Measurements from ENCODE around the gene FBXW7.

Gene FBXW7

GRCh38 chr4:152480901-152481300 is 55.0 kb downstream of the FBXW7 start:
- H3K9ac ChIP-seq (ENCODE audit: low read depth in 1 of 2, low read length in 2 of 2): no peak overlapping the region
- no peaks in the 10 kb centered on the region for H3K9me3 ChIP-seq (ENCODE audit: control insufficient read depth in 2 of 2, low read length in 2 of 2)
- H3K36me3 ChIP-seq (ENCODE audit: control insufficient read depth in 2 of 2, insufficient read depth in 2 of 2, low read length in 2 of 2): no peaks in the 10 kb centered on the region
- no peaks in the 10 kb centered on the region for H3K27me3 ChIP-seq (ENCODE audit: control insufficient read depth in 2 of 2, insufficient read depth in 2 of 2, low read length in 2 of 2)
- no peaks in the 10 kb centered on the region for H3K4me1 ChIP-seq (ENCODE audit: control insufficient read depth in 2 of 2, insufficient read depth in 2 of 2, low read length in 2 of 2)
- no peak overlapping the region for H3K4me3 ChIP-seq (ENCODE audit: low read length in 2 of 2)
- no peak overlapping the region for H3K27ac ChIP-seq (ENCODE audit: low read depth in 2 of 2, low read length in 2 of 2)

- H3K4me3 ChIP-seq (ENCODE audit: low read length in 2 of 2): no peak overlapping the region
- H3K36me3 ChIP-seq (ENCODE audit: control insufficient read depth in 2 of 2, insufficient read depth in 2 of 2, low read length in 2 of 2): no peaks in the 10 kb centered on the region
Measured at GRCh38 chr4:152480326-152480725, 55.6 kb downstream of the FBXW7 start.

DNA sequence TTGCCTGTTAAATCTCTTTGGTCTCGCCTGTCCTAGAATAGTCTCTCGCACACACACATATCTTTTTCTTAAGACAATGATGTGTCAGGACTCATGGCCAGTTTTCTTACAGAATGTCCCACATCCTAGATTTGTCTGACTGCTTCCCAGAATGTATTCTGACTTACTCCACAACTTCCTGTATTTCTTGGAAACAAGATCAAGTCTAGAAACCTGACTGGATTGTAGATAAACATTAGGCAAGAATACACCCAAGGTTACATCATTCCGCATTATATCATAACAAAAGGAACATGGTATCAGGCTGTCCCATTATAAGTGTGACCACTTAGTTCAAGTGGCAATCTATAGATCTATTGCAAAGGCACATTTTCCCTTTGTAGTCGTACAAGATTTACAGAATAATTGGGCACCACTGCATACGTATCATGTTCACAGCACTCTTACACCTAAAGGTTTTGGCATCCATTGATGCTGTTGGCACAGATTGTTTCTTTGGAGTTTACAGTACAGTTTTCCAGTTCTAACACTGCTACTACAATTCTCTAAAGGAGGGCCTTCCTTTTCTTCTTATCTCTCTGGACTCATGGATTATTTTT is 56.4 kb downstream of the FBXW7 start:
- no peaks in the 10 kb centered on the region for H3K4me1 ChIP-seq (ENCODE audit: control insufficient read depth in 2 of 2, insufficient read depth in 2 of 2, low read length in 2 of 2)
- no peaks in the 10 kb centered on the region for H3K27me3 ChIP-seq (ENCODE audit: control insufficient read depth in 2 of 2, insufficient read depth in 2 of 2, low read length in 2 of 2)
- H3K9me3 ChIP-seq (ENCODE audit: control insufficient read depth in 2 of 2, low read length in 2 of 2): no peaks in the 10 kb centered on the region
- no peak overlapping the region for H3K4me3 ChIP-seq (ENCODE audit: low read length in 2 of 2)
- H3K36me3 ChIP-seq (ENCODE audit: control insufficient read depth in 2 of 2, insufficient read depth in 2 of 2, low read length in 2 of 2): no peaks in the 10 kb centered on the region
- H3K9ac ChIP-seq (ENCODE audit: low read depth in 1 of 2, low read length in 2 of 2): no peak overlapping the region
- H3K27ac ChIP-seq (ENCODE audit: low read depth in 2 of 2, low read length in 2 of 2): no peak overlapping the region

More at GRCh38 chr4:152480326-152480725, 55.6 kb downstream of the FBXW7 start:
- Histone ChIP-seq H3K9ac (ENCODE audit: low read depth in 1 of 2, low read length in 2 of 2) (no peak overlapping the region), H3K27ac (ENCODE audit: low read depth in 2 of 2, low read length in 2 of 2) (no peak overlapping the region), H3K9me3 (ENCODE audit: control insufficient read depth in 2 of 2, low read length in 2 of 2) (no peaks in the 10 kb centered on the region), H3K27me3 (ENCODE audit: control insufficient read depth in 2 of 2, insufficient read depth in 2 of 2, low read length in 2 of 2) (no peaks in the 10 kb centered on the region), H3K4me1 (ENCODE audit: control insufficient read depth in 2 of 2, insufficient read depth in 2 of 2, low read length in 2 of 2) (no peaks in the 10 kb centered on the region)

DNA sequence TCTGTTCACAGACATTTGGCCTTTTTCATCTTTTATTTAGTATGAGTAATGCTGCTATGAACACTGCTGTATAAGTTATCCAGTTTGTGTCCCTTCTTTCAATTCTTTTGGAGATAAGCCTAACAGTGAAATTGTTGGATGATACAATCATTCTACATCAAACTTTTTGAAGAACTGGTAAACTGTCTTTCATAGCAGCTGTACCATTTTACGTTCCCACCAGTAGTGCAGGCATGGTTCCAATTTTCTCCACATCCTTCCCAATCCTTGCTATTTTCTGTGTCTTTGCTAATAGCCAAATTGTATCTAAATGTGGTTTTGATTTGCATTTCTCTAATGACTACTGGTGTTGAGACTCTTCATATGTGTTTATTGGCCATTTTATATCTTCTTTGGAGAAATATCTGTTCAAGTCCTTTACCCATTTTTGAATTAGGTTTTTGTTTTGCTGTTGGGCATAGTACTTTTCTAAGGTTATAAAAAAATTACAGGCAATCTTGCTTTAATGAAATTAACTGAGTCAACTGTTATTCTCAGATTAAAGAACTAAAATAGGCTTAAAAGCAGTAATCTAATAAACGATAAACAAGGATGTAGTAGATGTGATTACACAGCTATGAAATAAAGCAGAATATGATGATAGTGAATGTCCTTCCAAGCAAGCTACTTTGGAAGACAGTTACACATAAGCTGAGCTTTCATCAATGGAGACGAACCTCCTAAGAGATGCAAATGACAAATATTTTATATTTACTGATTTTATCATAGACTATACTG is 57.2 kb downstream of the FBXW7 start:
- Histone ChIP-seq H3K9ac (ENCODE audit: low read depth in 1 of 2, low read length in 2 of 2) (no peak overlapping the region), H3K4me1 (ENCODE audit: control insufficient read depth in 2 of 2, insufficient read depth in 2 of 2, low read length in 2 of 2) (no peaks in the 10 kb centered on the region)

GRCh38 chr4:152476796-152477195 is 59.1 kb downstream of the FBXW7 start:
- H3K4me3 ChIP-seq (ENCODE audit: low read length in 2 of 2): no peak overlapping the region
- H3K9ac ChIP-seq (ENCODE audit: low read depth in 1 of 2, low read length in 2 of 2): no peak overlapping the region
- no peaks in the 10 kb centered on the region for H3K4me1 ChIP-seq (ENCODE audit: control insufficient read depth in 2 of 2, insufficient read depth in 2 of 2, low read length in 2 of 2)
- no peaks in the 10 kb centered on the region for H3K9me3 ChIP-seq (ENCODE audit: control insufficient read depth in 2 of 2, low read length in 2 of 2)
- no peak overlapping the region for H3K27ac ChIP-seq (ENCODE audit: low read depth in 2 of 2, low read length in 2 of 2)
- no peaks in the 10 kb centered on the region for H3K36me3 ChIP-seq (ENCODE audit: control insufficient read depth in 2 of 2, insufficient read depth in 2 of 2, low read length in 2 of 2)
- H3K27me3 ChIP-seq (ENCODE audit: control insufficient read depth in 2 of 2, insufficient read depth in 2 of 2, low read length in 2 of 2): no peaks in the 10 kb centered on the region

More for the DNA sequence above, 57.2 kb downstream of the FBXW7 start:
- Histone ChIP-seq H3K9me3 (ENCODE audit: control insufficient read depth in 2 of 2, low read length in 2 of 2) (no peaks in the 10 kb centered on the region), H3K4me3 (ENCODE audit: low read length in 2 of 2) (no peak overlapping the region), H3K36me3 (ENCODE audit: control insufficient read depth in 2 of 2, insufficient read depth in 2 of 2, low read length in 2 of 2) (no peaks in the 10 kb centered on the region), H3K27ac (ENCODE audit: low read depth in 2 of 2, low read length in 2 of 2) (no peak overlapping the region), H3K27me3 (ENCODE audit: control insufficient read depth in 2 of 2, insufficient read depth in 2 of 2, low read length in 2 of 2) (no peaks in the 10 kb centered on the region)

- Histone ChIP-seq H3K27me3 (ENCODE audit: control insufficient read depth in 2 of 2, insufficient read depth in 2 of 2, low read length in 2 of 2) (no peaks in the 10 kb centered on the region), H3K36me3 (ENCODE audit: control insufficient read depth in 2 of 2, insufficient read depth in 2 of 2, low read length in 2 of 2) (no peaks in the 10 kb centered on the region), H3K4me1 (ENCODE audit: control insufficient read depth in 2 of 2, insufficient read depth in 2 of 2, low read length in 2 of 2) (no peaks in the 10 kb centered on the region), H3K27ac (ENCODE audit: low read depth in 2 of 2, low read length in 2 of 2) (no peak overlapping the region), H3K9ac (ENCODE audit: low read depth in 1 of 2, low read length in 2 of 2) (no peak overlapping the region), H3K4me3 (ENCODE audit: low read length in 2 of 2) (no peak overlapping the region), H3K9me3 (ENCODE audit: control insufficient read depth in 2 of 2, low read length in 2 of 2) (no peaks in the 10 kb centered on the region)
Measured at GRCh38 chr4:152471251-152471792, 64.6 kb downstream of the FBXW7 start.

GRCh38 chr4:152468408-152468807 is 67.5 kb downstream of the FBXW7 start:
- Histone ChIP-seq H3K4me1 (ENCODE audit: control insufficient read depth in 2 of 2, insufficient read depth in 2 of 2, low read length in 2 of 2) (no peaks in the 10 kb centered on the region), H3K9ac (ENCODE audit: low read depth in 1 of 2, low read length in 2 of 2) (no peak overlapping the region), H3K4me3 (ENCODE audit: low read length in 2 of 2) (no peak overlapping the region), H3K9me3 (ENCODE audit: control insufficient read depth in 2 of 2, low read length in 2 of 2) (no peaks in the 10 kb centered on the region), H3K36me3 (ENCODE audit: control insufficient read depth in 2 of 2, insufficient read depth in 2 of 2, low read length in 2 of 2) (no peaks in the 10 kb centered on the region), H3K27ac (ENCODE audit: low read depth in 2 of 2, low read length in 2 of 2) (no peak overlapping the region), H3K27me3 (ENCODE audit: control insufficient read depth in 2 of 2, insufficient read depth in 2 of 2, low read length in 2 of 2) (no peaks in the 10 kb centered on the region)

DNA sequence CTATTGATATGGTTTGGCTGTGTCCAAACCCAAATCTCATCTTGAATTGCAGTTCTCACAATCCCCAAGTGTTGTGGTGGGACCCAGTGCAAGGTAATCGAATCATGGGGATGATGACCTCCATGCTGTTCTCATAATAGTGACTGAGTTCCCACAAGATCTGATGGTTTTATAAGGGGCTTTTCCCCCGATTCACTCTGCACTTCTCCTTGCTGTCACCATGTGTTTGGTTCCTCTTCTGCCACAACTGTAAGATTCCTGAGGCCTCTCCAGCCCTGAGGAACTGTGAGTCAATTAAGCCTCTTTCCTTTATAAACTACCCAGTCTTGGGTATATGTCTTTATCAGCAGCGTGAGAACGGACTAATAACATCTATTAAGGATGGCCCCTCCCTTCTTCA is 68.8 kb downstream of the FBXW7 start:
- H3K27me3 ChIP-seq (ENCODE audit: control insufficient read depth in 2 of 2, insufficient read depth in 2 of 2, low read length in 2 of 2): no peaks in the 10 kb centered on the region
- H3K4me3 ChIP-seq (ENCODE audit: low read length in 2 of 2): no peak overlapping the region
- H3K36me3 ChIP-seq (ENCODE audit: control insufficient read depth in 2 of 2, insufficient read depth in 2 of 2, low read length in 2 of 2): no peaks in the 10 kb centered on the region
- no peak overlapping the region for H3K27ac ChIP-seq (ENCODE audit: low read depth in 2 of 2, low read length in 2 of 2)
- H3K4me1 ChIP-seq (ENCODE audit: control insufficient read depth in 2 of 2, insufficient read depth in 2 of 2, low read length in 2 of 2): no peaks in the 10 kb centered on the region
- no peak overlapping the region for H3K9ac ChIP-seq (ENCODE audit: low read depth in 1 of 2, low read length in 2 of 2)
- H3K9me3 ChIP-seq (ENCODE audit: control insufficient read depth in 2 of 2, low read length in 2 of 2): no peaks in the 10 kb centered on the region

DNA sequence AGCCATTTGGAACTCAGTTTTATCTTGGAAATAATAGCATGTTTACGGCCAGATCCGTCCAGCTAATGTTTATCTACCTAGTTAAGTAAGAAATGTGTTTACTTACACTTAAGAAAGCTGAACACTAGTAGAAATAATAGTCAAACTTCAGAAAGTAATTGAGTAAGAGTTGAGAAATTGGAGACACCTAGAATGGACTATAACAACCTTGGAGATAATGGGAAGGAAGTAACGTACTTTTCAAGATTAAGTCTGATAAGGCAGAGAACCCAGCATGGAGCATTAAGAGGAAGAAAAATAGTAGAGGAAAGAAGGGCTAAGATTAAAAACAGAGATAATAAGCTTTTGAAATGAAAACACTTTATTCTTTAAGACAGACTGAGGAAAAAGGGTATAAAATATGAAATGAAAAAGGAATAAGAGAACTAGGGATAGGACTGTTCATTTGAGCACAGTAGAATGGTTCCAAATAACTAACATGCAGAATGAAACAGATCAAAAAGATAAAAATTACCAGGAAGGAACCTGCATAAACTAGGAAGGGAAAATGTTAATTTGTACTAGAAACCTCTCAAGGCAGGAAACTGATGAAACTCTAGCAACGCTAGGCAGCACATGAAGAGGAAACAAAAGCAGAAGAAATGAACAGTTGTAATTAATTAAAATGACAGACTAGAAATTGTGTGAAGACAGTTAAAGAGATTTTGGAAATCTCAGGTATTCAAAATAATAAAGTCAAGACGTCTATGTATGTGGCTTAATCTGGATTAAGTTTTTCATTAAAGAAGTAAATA is 71.7 kb downstream of the FBXW7 start:
- no peak overlapping the region for H3K27ac ChIP-seq (ENCODE audit: low read depth in 2 of 2, low read length in 2 of 2)
- H3K4me1 ChIP-seq (ENCODE audit: control insufficient read depth in 2 of 2, insufficient read depth in 2 of 2, low read length in 2 of 2): peaks cover 2 to 5% of the 10 kb centered on the region in 2 donors
- H3K27me3 ChIP-seq (ENCODE audit: control insufficient read depth in 2 of 2, insufficient read depth in 2 of 2, low read length in 2 of 2): no peaks in the 10 kb centered on the region
- no peak overlapping the region for H3K4me3 ChIP-seq (ENCODE audit: low read length in 2 of 2)
- H3K9ac ChIP-seq (ENCODE audit: low read depth in 1 of 2, low read length in 2 of 2): no peak overlapping the region
- no peaks in the 10 kb centered on the region for H3K36me3 ChIP-seq (ENCODE audit: control insufficient read depth in 2 of 2, insufficient read depth in 2 of 2, low read length in 2 of 2)
- no peaks in the 10 kb centered on the region for H3K9me3 ChIP-seq (ENCODE audit: control insufficient read depth in 2 of 2, low read length in 2 of 2)

DNA sequence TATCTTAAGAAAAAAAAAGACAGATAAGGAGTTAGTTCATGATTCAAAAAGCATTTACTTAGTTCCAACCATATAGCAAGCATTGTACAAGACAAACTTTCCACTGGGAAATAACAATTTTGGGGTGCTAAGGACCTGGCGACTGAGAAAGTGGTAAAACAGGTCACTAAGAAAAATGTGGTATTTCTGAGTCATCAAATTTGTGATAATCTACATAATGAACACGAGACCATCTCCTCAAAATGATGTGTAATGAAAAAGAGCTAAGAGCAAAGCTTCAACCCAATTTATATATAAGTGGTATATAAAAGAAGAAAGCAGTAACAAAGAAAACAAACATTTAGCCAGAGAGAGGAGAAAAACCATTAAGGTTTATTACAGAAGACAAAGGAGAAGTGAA is 72.3 kb downstream of the FBXW7 start:
- peaks cover 2 to 6% of the 10 kb centered on the region in 2 donors for H3K4me1 ChIP-seq (ENCODE audit: control insufficient read depth in 2 of 2, insufficient read depth in 2 of 2, low read length in 2 of 2)
- H3K27ac ChIP-seq (ENCODE audit: low read depth in 2 of 2, low read length in 2 of 2): no peak overlapping the region
- no peaks in the 10 kb centered on the region for H3K27me3 ChIP-seq (ENCODE audit: control insufficient read depth in 2 of 2, insufficient read depth in 2 of 2, low read length in 2 of 2)
- H3K36me3 ChIP-seq (ENCODE audit: control insufficient read depth in 2 of 2, insufficient read depth in 2 of 2, low read length in 2 of 2): no peaks in the 10 kb centered on the region
- H3K4me3 ChIP-seq (ENCODE audit: low read length in 2 of 2): no peak overlapping the region
- no peaks in the 10 kb centered on the region for H3K9me3 ChIP-seq (ENCODE audit: control insufficient read depth in 2 of 2, low read length in 2 of 2)
- H3K9ac ChIP-seq (ENCODE audit: low read depth in 1 of 2, low read length in 2 of 2): no peak overlapping the region

Measured in mucosa of rectum (tissue), 2 donors.